Chondrocyte (in vitro differentiated cells): ENCODE measurements around the gene CAPN12. TPM values are rescaled to one million over a fixed set of nuclear protein-coding genes. Genes with fewer than 3 reads are reported as not detected.
A peak's percentile ranks its signal among the peaks of the same experiment; 100 is the strongest.
"Not testable (repeated sequence)": the region's sequence is repeated elsewhere in the genome, so short reads cannot be mapped to it uniquely, and the experiment has no call there.

ENCODE experiments used
- DNase-seq: peaks from one replicate; pipeline ENCODE4 v3.0.0; 2021; ENCODE audit warnings: mixed read lengths, low spot score
- H3K27ac Mint-ChIP-seq: one replicate; pipeline ENCODE4 v1.8.0; 2021; ENCODE audit warnings: mild to moderate bottlenecking, moderate library complexity, mixed read lengths; ENCODE audit not compliant: unreplicated experiment
- H3K27me3 Mint-ChIP-seq: 2 replicates; pipeline ENCODE4 v1.8.0; 2021; ENCODE audit warnings: low read depth, mixed read lengths
- H3K36me3 Mint-ChIP-seq: 2 replicates; pipeline ENCODE4 v1.8.0; 2021; ENCODE audit warnings: low read depth, mixed read lengths
- H3K4me1 Mint-ChIP-seq: 2 replicates; pipeline ENCODE4 v1.8.0; 2021; ENCODE audit warnings: low read depth, mild to moderate bottlenecking, mixed read lengths
- H3K4me3 Mint-ChIP-seq: one replicate; pipeline ENCODE4 v1.8.0; 2021; ENCODE audit warnings: mild to moderate bottlenecking, moderate library complexity, mixed read lengths; ENCODE audit not compliant: unreplicated experiment
- H3K9me3 Mint-ChIP-seq: 2 replicates; pipeline ENCODE4 v1.8.0; 2021; ENCODE audit warnings: low read depth, mixed read lengths
- total RNA-seq: library from RNA; stranded (reverse); gene quantifications from 3 replicates; pipeline ENCODE4 v1.2.1, GENCODE V29; 2021
- TF ChIP-seq, protein P1 (sequence below): fragments of 200-600 bp; sonication (generic); IDR thresholded peaks from 2 replicates; pipeline ENCODE4 v1.5.0; 2021; ENCODE audit warnings: antibody characterized with exemption, mild to moderate bottlenecking, moderate library complexity

CAPN12 gene
- total RNA-seq, 1 donor from 2014 or later = 0.40 TPM

DNA sequence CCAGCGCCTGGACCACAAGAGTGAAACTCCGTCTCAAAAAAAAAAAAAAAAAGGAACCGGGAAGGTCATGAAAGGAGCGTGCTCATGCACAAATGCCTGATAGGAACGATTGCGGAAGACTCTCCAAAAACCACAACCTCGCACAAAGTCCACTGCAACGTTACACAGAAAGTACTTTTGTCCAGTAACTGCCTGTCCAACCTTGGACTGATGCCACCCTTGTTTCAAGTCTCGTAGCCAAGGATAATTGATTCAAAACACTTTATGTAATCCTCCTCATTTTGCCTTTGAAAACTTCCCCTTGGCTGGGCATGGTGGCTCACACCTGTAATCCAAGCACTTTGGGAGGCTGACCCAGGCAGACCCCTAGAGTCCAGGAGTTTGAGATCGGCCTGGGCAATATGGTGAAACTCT lies 15.3 kb upstream of the CAPN12 start:
- Mint-ChIP-seq H3K4me3 (no peak overlapping the region), H3K9me3 (no peaks in the 10 kb centered on the region), H3K4me1 (no peaks in the 10 kb centered on the region), H3K27me3 (no peaks in the 10 kb centered on the region), H3K27ac (no peak overlapping the region), H3K36me3 (no peaks in the 10 kb centered on the region)
- no peak for DNase-seq
- TF ChIP-seq, protein P1, sequence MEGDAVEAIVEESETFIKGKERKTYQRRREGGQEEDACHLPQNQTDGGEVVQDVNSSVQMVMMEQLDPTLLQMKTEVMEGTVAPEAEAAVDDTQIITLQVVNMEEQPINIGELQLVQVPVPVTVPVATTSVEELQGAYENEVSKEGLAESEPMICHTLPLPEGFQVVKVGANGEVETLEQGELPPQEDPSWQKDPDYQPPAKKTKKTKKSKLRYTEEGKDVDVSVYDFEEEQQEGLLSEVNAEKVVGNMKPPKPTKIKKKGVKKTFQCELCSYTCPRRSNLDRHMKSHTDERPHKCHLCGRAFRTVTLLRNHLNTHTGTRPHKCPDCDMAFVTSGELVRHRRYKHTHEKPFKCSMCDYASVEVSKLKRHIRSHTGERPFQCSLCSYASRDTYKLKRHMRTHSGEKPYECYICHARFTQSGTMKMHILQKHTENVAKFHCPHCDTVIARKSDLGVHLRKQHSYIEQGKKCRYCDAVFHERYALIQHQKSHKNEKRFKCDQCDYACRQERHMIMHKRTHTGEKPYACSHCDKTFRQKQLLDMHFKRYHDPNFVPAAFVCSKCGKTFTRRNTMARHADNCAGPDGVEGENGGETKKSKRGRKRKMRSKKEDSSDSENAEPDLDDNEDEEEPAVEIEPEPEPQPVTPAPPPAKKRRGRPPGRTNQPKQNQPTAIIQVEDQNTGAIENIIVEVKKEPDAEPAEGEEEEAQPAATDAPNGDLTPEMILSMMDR = no peak

DNA sequence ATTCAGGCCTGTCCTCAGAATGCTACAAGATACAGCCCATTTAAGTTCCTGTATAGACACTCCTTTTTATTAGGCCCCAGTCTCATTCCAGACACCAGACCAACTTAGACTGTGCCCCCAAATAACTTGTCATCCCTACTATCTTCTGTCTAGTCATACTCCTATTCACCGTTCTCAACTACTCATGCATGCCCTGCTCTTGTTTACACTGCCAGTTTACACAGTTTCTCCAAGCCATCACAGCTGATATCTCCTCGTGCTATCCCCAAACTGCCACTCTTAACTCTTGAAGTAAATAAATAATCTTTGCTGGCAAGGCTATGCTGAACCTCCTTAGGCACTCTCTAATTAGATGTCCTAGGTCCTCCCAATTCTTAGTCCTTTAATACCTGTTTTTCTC lies 9.9 kb upstream of the CAPN12 start:
- not testable (repeated sequence) for DNase-seq, H3K27me3 Mint-ChIP-seq, H3K27ac Mint-ChIP-seq, H3K36me3 Mint-ChIP-seq, H3K9me3 Mint-ChIP-seq, H3K4me1 Mint-ChIP-seq, H3K4me3 Mint-ChIP-seq

DNA sequence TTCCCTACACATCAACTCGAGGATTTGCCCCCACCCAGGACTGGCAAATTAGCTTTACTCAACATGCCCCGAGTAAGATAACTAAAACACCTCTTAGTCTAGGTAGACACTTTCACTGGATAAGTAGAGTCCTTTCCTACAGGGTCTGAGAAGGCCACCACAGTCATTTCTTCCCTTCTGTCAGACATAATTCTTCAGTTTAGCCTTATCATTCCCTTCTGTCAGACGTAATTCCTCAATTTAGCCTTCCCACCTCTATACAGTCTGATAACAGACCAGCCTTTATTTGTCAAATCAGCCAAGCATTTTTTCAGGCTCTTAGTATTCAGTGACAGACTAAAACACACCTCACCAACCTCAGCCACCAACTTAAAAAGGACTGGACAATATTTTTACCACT lies 9.5 kb upstream of the CAPN12 start:
- not testable (repeated sequence) for H3K4me3 Mint-ChIP-seq, H3K4me1 Mint-ChIP-seq, H3K9me3 Mint-ChIP-seq, H3K27ac Mint-ChIP-seq, H3K27me3 Mint-ChIP-seq, H3K36me3 Mint-ChIP-seq, DNase-seq

DNA sequence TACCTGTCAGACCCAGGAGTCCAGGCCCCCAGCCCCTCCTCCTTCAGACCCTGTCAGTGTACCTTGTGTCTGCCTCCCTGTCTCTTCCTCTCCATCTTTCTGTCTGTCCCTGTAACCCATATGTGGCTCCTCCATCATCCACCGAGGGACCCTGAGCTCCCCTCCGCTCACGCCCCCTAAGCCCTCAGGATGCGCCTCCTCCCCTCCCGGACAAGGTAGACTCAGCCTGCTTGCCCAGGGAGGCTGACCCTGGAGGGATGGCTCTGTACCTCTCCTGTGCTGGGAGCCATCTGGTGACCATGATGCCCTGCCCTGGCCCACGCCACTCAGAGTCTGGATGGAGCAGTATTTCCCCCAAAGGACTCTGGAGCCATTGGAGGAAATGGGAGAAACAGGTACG lies 1.0 kb upstream of the CAPN12 start:
- peak; percentile 47 for DNase-seq
- Mint-ChIP-seq H3K4me1 (no peaks in the 10 kb centered on the region), H3K27ac (no peak overlapping the region), H3K27me3 (no peaks in the 10 kb centered on the region), H3K4me3 (no peak overlapping the region), H3K9me3 (peaks cover 3% of the 10 kb centered on the region), H3K36me3 (peaks cover 2% of the 10 kb centered on the region)
- TF ChIP-seq, protein P1 = no peak

DNA sequence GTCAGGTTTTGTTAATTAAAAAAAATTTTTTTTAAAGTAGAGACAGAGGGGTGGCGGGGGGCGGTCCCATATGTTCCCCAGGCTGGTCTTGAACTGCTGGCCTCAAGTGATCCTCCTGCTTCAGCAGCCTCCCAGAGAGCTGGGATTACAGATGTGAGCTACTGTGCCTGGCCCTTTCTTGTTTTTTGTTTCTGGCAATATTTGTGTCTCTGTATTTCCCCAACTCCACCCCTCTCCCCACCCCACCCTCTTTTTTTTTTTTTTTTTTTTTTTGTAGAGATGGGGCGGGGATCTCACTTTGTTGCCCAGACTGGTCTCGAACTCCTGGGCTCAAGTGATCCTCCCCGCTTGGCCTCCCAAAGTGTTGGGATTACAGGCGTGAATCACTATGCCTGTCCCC lies 600 bp upstream of the CAPN12 start:
- H3K4me1 Mint-ChIP-seq = no peaks in the 10 kb centered on the region
- TF ChIP-seq, protein P1 = no peak
- no peak overlapping the region for H3K4me3 Mint-ChIP-seq
- H3K36me3 Mint-ChIP-seq = no peaks in the 10 kb centered on the region
- DNase-seq = peak; percentile 14
- H3K9me3 Mint-ChIP-seq = peaks cover under 1% of the 10 kb centered on the region
- no peak overlapping the region for H3K27ac Mint-ChIP-seq
- H3K27me3 Mint-ChIP-seq = no peaks in the 10 kb centered on the region

DNA sequence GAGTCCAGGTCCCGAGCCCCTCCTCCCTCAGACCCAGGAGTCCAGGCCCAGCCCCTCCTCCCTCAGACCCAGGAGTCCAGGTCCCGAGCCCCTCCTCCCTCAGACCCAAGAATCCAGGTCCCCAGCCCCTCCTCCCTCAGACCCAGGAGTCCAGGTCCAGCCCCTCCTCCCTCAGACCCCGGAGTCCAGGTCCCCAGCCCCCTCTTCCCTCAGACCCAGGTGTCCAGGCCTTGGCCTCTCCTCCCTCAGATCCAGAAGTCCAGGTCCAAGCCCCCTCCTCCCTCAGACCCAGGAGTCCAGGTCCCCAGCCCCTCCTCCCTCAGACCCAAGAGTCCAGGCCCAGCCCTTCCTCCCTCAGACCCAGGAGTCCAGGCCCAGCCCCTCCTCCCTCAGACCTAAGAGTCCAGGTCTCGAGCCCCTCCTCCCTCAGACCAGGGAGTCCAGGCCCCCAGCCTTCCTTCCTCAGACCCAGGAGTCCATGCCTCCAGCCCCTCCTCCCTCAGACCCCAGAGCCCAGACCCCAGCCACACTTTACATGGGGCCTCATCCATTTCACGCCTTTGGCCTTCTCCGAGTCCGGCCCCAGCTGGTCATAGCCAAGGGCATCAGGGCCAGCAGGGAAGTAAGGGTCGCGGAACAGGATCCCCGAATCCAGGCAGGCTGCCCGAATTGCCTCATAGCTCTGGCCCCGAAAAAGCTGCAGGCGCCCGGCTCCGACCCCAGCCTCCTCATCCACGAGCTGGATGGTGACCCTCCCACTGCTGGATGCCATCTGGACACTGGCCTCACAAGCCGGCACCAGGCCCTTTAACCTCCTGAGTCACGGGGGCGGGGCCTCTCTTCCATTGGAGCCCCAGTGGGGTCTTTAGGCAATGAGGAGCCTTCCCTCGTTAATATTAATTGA lies 628 bp downstream of the CAPN12 start:
- Mint-ChIP-seq H3K9me3 (no peaks in the 10 kb centered on the region), H3K27me3 (no peaks in the 10 kb centered on the region), H3K4me1 (no peaks in the 10 kb centered on the region), H3K36me3 (no peaks in the 10 kb centered on the region), H3K4me3 (no peak overlapping the region), H3K27ac (peak overlapping the region; percentile 8)
- TF ChIP-seq, protein P1 = no peak
- peak; percentile 86 for DNase-seq
